Middle frontal gyrus (tissue), 1 donor: ENCODE measurements around the gene TBC1D1.

Source experiments
- DNase-seq: peaks from one replicate; pipeline ENCODE4 v3.0.0-alpha.2; 2015; ENCODE audit warnings: low spot score; ENCODE audit errors: extremely low spot score

The TBC1D1 gene, protein sequence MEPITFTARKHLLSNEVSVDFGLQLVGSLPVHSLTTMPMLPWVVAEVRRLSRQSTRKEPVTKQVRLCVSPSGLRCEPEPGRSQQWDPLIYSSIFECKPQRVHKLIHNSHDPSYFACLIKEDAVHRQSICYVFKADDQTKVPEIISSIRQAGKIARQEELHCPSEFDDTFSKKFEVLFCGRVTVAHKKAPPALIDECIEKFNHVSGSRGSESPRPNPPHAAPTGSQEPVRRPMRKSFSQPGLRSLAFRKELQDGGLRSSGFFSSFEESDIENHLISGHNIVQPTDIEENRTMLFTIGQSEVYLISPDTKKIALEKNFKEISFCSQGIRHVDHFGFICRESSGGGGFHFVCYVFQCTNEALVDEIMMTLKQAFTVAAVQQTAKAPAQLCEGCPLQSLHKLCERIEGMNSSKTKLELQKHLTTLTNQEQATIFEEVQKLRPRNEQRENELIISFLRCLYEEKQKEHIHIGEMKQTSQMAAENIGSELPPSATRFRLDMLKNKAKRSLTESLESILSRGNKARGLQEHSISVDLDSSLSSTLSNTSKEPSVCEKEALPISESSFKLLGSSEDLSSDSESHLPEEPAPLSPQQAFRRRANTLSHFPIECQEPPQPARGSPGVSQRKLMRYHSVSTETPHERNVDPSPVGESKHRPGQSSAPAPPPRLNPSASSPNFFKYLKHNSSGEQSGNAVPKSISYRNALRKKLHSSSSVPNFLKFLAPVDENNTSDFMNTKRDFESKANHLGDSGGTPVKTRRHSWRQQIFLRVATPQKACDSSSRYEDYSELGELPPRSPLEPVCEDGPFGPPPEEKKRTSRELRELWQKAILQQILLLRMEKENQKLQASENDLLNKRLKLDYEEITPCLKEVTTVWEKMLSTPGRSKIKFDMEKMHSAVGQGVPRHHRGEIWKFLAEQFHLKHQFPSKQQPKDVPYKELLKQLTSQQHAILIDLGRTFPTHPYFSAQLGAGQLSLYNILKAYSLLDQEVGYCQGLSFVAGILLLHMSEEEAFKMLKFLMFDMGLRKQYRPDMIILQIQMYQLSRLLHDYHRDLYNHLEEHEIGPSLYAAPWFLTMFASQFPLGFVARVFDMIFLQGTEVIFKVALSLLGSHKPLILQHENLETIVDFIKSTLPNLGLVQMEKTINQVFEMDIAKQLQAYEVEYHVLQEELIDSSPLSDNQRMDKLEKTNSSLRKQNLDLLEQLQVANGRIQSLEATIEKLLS (N-terminal part only)

DNA sequence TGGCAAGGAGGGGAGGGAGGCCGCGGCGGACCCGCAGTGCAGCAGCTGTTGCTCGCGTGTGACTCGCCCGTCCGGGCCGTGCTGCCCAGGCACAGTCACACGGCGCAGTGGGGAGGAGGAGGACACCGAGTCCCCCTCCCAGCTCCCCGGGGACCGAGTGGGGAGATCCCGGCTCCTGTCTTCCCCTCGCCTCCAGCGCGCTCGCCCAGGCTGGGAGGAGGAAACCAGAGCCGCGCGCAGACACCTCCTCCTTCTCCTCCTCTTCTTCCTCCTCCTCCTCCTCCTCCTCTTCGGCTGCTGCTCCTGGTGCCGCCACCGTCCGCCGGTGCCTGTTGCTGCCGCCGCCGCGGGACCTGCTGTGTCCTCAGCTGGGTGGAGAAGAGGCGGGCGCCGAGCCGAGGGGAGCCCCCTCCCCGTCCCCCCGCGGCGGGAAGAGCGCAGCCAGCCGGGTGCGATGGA is at the start of gene TBC1D1:
TSS of gene TBC1D1 (plus strand) at position 284 of the 459 bp plus-strand sequence. CDS start 11,012 bp downstream, outside the sequence.
- DNase-seq, result no peak

DNA sequence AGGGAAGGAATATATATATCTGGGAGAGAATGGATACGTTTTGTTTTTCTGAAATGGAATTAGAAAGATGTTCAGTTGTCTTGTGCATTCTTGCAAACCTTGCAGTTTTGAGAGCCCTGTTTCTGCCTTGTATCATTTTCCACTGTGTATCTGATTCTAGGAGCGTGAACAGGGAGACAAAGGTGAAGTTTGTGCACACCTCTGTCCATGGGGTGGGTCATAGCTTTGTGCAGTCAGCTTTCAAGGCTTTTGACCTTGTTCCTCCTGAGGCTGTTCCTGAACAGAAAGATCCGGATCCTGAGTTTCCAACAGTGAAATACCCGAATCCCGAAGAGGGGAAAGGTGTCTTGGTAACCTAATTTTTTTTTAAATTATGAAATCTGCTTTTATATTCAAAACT is 46.7 kb upstream of the TBC1D1 start:
- no peak for DNase-seq

DNA sequence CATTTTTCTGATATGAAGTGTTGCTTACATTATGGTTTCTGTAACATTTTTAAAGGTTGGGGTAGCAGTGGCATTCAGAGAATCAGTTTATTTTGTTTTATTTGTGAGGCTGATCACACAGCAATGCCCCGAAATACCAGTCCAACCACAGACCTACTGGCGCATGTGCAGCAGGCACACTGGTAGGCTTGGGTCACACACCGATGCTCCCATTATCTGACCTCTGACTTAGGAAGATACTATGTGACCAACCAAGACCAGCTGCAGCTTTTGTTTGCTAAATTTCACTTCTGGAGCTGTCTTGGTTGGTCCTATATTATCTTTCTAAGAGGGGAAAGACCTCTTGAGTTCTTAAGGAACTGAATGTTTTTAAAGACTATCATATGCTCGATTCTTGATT is 45.7 kb upstream of the TBC1D1 start:
- DNase-seq, result no peak

DNA sequence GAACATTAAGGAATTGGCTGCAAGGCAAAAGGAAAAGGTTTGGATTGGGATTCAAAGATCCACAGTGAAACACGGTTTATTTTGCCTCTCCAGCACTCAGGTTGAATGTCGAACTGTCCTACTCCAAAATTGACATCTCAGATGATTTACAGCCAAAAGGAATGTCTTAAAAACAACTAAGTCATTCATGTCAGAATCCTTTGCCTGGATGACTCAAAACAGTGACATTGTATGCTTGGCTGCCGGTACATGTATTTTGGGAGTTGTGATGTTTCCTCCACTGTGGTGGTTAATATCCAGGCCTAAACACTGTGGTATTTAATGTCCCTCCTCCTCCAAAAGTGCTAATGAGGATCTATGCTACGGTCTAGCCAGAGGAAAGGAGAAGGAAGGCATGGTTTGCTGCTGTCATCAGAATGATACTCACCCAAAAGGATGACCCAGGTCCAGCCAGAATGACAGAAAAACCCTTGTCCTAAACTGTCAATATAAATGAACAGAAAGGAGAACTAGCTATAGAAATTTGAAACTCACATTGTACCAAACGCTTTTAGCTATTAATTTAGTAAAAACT is 43.5 kb upstream of the TBC1D1 start:
- DNase-seq, result no peak

DNA sequence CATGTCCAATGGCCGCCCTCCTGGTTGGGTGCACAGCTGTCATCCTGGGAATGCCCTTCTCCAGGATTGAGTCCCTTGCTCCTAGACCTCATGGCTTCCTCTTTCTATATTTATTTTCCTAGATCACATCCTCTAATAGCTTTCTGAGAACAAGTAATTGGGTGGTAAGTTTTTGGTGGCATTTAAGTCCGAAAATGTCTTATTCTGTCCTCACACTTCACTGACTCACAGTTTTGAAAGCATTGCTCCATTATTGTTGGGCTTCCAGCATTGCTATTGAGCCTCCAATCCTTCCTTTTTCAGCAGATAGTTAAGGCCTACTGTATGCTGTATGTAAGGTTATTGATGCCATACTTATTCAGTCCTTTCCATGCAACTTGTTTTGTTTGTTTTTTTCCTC is 38.5 kb upstream of the TBC1D1 start:
- no peak for DNase-seq

DNA sequence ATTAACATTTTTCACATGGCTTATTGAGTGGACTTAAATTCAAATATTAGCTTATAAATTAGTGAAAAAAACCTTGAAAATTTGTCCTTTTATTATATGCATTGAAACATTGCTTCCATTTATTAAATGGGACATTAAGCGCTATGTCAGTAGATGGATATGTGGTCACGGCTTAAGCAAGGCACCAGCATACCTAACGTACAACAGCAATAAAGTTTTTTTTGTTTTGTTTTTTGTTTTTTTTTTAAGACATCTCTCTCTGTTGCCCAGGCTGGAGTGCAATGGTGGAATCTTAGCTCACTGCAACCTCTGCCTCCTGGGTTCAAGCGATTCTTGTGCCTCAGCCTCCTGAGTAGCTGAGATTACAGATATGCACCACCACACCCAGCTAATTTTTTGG is 32.8 kb upstream of the TBC1D1 start:
- DNase-seq, result no peak

DNA sequence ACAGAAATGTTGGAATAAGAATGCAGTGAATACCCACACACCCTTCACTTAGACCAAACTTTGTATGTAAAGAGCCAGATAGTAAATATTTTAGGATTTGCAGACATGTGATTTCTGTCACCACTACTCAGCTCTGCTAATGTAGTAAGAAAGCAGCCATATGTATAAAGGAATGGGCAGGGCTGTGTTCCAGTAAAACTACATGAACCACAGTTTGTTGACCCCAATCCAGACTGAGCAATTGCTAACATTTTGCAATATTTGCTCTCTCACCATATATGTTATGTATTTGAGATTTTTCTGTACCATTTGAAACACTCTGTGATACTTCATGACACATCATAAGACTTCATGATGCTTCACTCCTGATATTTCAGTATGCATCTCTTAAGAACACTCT is 32.0 kb upstream of the TBC1D1 start:
- DNase-seq, result no peak

DNA sequence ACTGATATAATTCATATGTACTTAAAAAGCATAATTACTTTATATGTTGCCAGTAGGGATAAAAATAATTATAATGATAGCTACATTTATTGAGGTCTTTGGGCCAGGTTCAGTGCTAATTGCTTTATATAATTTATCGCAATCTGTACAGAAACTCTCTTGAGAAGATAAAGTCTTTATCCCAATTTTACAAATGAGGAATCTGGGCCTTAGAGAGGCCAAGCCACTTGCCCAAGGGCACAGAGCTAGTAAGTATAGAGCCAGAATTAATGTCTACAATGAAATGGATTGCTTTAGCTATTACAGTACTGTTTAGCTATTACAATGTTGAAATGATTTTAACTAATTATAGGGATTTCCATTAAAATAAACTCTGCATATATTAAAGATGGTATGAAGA is 30.6 kb upstream of the TBC1D1 start:
- DNase-seq, result no peak

DNA sequence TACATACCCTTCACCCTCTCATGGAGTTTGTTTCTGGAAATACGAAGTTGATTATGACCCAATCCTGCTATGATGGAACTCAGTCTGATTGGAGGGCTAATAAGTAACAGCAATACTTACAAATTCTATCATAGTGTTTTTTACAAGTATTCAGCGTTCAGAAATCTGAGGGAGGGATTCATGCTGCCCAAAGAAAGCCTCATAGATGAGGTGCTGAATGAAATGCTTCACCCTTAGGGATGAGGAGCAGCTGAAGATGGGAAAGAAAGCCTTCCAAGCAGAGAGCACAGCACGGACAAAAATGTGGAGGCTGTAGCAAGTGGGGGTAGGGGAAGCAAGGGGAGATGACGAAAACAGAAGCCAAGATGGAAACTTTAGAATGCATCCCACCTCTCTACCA is 27.9 kb upstream of the TBC1D1 start:
- DNase-seq, result no peak

DNA sequence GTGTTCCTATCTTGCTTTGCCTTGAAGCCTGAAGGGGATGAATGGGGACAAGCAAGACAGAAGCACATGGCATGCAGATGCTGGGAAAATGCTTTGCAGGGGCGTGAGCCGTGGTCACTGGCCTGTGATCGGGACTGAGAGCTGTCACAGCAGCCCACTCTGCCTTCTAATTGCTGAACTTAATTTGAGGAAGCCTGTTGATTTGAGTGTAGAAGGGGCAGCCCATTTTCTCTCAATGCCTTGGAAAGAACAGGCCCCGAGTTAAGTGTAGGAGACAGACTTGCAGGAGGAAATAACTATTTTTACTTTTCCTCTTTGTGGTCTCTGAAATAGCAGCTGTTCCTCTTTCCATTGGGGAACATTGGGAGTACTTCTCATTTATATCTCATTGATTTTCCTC is 26.1 kb upstream of the TBC1D1 start:
- DNase-seq, result no peak

DNA sequence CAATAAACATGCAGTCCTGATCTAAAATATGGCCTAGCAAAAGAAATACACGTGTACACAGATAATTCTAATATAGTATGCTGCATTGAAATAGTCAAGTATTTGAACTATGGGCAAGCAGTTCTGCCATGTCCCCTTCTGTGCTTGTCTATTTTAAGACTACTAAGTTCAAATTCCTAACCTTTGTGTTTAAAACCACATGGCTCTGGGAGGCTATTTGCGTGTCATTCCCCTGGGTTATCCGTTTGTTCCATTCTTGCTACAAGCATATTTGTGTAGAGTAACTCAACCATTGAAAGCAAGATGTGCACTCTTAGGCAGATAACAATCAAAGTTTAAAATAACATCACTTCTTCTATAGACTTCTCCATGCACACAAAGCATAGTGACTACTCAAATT is 25.4 kb upstream of the TBC1D1 start:
- no peak for DNase-seq

DNA sequence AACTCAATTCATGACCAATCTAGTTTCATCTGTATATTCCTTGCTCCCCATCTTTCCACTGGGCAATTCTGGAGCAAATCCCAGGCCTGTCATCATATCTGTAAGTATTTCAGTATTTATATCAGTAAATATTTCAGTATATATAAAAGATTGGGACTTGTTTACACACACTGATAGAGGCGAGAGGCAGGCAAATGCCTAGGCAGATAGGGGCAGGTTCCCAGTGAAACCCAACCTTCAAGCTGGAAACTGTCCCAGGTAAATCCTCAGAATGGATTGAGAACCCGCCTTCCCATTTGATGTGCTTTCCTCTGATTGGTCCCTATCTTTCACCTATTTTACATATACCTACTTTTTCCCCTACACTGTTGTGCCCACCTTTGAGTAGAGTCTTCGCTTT is 23.8 kb upstream of the TBC1D1 start:
- no peak for DNase-seq

DNA sequence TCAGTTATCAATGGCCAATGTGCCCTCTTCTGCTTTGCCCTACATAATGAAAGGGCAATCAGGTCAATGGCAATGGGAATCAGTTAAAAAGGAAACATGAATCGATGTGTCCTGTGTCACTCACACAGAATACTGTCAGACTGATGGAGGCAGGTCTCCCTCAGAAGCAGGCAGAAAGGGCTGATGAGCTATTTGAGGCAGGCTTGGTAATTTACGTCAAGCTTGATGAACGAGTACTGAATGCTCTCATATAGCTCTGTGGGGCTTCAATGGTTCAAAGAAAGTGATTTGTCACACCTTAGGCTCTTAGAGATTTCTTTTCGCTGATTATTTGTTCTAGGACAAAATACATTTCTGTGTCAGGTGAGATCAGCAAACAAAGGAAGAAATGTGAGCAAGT is 22.6 kb upstream of the TBC1D1 start:
- DNase-seq, result no peak

DNA sequence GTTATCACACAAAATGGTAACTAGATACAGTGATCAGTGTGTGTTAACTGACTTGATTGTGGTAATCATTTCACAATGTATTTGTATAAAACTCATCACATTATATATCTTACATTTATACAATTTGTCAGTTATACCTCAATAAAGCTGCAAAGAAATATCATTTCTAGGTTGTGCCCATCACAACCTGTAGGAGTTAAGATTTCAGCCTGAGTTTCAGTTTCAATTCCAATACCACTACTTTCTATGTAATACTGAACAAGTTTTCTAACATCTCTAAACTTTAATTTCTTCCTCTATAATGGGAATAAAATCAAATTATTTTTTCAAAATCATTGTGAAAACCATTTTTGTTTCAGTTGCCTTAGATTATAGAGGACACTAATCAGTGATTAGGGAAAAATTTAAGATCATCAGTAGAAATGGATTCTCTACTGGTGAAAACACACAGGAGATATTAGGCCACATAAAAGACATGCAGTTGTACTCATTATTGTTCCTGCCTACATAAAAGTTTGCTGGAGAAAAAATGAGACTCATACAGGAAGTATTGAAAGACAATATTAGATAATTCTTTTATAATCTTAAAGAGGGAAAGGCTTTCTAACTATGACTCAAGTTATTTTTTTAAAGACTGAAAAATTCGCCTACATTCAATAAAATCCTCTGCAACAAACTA is 18.4 kb upstream of the TBC1D1 start:
- no peak for DNase-seq

DNA sequence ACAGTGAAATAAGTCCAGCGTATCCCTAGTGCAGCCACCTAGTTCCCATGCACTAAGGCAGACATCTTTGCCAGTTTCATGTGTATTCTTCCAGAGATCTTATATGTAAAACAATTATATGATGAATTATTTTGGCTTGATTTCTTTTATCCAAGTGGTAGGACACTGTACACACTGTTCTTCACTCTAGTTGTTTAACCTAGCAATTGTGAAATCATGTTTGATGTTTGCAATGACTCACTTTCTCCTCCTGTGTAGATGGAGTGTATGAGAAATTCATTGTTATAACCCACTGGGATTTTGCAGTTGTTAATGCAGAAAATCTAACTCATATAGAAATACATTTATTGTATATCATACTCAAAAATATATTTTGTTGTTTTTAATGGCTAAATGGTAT is 17.5 kb upstream of the TBC1D1 start:
- DNase-seq, result no peak

DNA sequence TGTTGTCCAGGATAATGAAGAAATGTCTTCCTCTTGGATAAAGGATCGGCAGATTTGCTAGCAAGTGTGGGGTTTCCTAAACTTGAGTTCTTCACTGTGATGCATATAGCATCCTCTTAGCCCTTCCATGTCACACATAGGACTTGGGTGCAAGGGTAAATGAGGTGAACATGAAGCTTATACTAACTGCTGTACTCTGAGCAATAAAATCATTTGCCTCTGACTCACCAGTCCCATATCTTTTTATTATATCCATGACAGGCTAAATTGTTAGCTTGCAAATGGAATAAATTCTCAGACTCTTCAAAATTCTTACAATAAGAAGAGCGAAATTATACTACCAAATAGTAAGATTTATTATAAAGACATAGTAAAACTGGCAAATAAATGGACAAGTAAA is 14.7 kb upstream of the TBC1D1 start:
- no peak for DNase-seq

DNA sequence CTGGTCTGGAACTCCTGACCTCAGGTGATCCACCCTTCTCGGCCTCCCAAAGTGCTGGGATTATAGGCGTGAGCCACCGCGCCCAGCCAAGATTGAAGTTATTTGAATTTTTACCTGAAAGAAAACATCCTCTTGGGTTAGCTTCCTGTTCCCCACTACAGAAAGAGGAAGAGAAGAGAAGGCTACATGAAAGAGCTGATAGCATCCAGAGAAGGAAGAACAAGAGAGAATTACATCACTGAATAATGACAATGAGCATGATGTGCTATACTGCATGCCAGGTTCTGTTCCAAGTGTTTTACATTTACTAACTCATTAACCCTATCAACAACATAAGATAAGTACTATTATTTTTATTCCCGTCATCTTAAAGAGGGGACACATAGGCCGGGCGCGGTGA is 11.5 kb upstream of the TBC1D1 start:
- DNase-seq, result no peak

DNA sequence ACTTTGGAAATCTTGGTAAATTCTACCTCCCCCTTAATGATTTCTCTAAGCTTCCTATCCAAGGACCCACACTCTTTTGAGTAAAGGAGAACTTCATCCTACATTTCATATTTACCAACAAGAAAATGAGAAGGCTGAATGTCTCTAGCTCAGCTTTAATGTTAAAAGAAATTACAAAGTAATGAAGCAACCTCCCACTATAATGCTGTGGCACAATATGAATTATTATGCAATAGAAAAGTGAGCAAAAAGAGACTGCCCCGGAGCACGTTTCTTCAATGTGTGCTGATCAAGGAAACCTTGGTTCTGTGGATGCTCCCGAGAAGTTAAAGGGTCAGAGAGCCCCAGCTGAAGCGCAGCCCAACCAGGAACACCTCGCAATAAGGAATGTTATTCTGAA is 9.1 kb upstream of the TBC1D1 start:
- no peak for DNase-seq

DNA sequence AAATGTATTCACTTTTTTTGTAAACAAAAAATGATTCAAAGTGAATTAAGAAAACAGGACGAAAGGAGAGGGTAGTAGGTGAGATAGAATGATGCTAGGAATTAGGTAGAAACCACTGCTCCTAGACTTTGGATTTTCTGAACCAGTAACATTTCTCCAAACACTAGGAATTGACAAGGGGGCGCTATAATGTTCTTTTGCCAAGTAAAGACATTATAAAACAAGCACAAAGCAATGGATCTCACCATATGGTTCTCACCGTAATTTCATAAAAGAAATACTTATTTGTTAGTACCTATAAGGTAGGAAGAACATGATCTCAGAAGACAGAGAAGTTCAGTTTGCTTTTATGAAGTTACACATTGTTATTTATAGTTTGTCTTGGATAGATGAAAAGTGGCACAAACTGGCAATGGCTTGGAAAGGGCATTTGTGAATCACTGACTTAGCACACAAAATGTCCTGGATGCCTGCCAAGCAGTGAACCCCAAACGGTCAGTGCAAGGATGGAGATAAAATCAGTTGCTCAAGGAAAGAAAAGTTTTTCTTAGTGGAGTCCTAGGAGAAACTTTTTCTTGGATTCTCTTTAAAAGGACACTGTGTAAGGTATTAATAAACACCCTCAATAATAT is 8.1 kb upstream of the TBC1D1 start:
- DNase-seq, result no peak

DNA sequence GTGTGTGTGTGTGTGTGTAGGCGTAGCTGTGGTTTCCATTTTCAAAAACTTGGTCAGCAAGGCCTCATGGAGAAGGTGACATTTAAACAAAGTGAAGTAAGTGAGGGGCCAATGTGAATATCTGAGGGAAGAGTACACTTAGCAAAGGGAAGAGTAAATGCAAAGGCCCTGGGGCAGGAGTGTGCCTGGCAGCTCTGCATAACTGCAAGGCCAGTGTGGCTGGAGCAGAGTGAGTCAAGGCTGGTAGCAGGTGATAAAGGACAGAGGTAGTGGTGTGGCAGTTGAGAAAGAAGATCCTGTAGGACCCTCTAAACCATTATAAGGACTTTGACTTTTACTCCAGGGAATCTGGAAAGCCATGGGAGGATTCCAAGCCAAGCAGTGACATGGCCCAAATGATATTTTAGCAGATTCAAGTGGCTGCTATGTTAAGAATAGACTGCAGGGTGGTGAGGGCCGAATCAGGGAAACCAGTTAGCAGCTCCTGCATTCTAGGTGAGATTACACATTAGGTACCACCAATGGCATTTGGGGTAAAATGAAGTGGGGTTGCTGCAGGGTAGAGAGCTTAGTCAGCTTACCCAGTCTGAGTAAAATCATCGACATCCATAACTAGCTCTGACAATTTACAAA is 5.9 kb upstream of the TBC1D1 start:
- DNase-seq, result no peak
